Liver (tissue), 3 donors: ENCODE measurements around the gene CADPS.

Source experiments
- ATF3 ChIP-seq: IDR thresholded peaks from 2 replicates; pipeline ENCODE4 v1.6.1; 2016; ENCODE audit warnings: antibody characterized with exemption
- EGR1 ChIP-seq, 2 donors: IDR thresholded peaks; 2 replicates each; pipeline ENCODE4 v1.6.1; 2016 to 2018; ENCODE audit warnings: antibody characterized with exemption in 2 of 2, low read depth in 2 of 2
- HNF4G ChIP-seq: IDR thresholded peaks from 2 replicates; pipeline ENCODE4 v1.6.1; 2016; ENCODE audit warnings: antibody characterized with exemption
- JUND ChIP-seq, 2 donors: IDR thresholded peaks; 2 replicates each; pipeline ENCODE4 v1.6.1; 2016; ENCODE audit warnings: antibody characterized with exemption in 2 of 2
- RAD21 ChIP-seq, 2 donors: IDR thresholded peaks; 2 replicates each; pipeline ENCODE4 v1.6.1; 2016; ENCODE audit warnings: antibody characterized with exemption in 2 of 2, mild to moderate bottlenecking in 2 of 2
- RXRA ChIP-seq, 2 donors: IDR thresholded peaks; 2 replicates each; pipeline ENCODE4 v1.6.1; 2017 to 2018; ENCODE audit warnings: antibody characterized with exemption in 2 of 2, mild to moderate bottlenecking in 1 of 2
- SP1 ChIP-seq: IDR thresholded peaks from 2 replicates; pipeline ENCODE4 v1.6.1; 2018; ENCODE audit warnings: antibody characterized with exemption, mild to moderate bottlenecking
- TAF1 ChIP-seq: conservative IDR thresholded peaks from 2 replicates; pipeline ENCODE4 v1.6.1; 2016; ENCODE audit warnings: antibody characterized with exemption, mild to moderate bottlenecking
- YY1 ChIP-seq: IDR thresholded peaks from 2 replicates; pipeline ENCODE4 v1.6.1; 2016; ENCODE audit warnings: antibody characterized with exemption, mild to moderate bottlenecking
- TF ChIP-seq, protein P1 (sequence below): fragments of 150-350 bp; IDR thresholded peaks from 2 replicates; pipeline ENCODE4 v1.5.1; 2017; ENCODE audit warnings: improper control_type of control experiment, low read depth, low read length; ENCODE audit not compliant: missing input control
- TF ChIP-seq, protein P2 (sequence below): IDR thresholded peaks from 2 replicates; pipeline ENCODE4 v1.6.1; 2016; ENCODE audit warnings: antibody characterized with exemption
- TF ChIP-seq, protein P3 (sequence below): IDR thresholded peaks from 2 replicates; pipeline ENCODE4 v1.6.1; 2016; ENCODE audit warnings: antibody characterized with exemption
- donor health status: healthy.
- donor health status: healthy.

DNA sequence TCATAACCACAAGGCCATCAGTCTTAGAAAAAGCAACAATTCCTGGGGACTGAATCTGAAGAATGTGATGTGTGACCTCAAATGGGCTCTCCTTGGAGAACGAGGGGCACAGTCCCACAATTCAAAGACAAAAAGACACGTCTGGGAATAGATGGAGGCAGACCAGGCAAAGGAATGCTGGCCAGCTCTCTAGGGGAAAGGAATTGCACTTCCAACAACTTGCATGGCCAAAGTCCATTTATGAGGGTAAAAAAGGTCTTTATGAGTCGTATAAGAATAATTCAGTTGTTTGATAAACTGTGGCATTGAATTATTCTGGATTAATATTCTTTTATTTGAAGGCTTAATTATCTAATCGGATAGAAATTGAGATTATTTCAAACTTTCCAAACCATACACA lies 321.4 kb downstream of the CADPS start:
- TF ChIP-seq, protein P1, sequence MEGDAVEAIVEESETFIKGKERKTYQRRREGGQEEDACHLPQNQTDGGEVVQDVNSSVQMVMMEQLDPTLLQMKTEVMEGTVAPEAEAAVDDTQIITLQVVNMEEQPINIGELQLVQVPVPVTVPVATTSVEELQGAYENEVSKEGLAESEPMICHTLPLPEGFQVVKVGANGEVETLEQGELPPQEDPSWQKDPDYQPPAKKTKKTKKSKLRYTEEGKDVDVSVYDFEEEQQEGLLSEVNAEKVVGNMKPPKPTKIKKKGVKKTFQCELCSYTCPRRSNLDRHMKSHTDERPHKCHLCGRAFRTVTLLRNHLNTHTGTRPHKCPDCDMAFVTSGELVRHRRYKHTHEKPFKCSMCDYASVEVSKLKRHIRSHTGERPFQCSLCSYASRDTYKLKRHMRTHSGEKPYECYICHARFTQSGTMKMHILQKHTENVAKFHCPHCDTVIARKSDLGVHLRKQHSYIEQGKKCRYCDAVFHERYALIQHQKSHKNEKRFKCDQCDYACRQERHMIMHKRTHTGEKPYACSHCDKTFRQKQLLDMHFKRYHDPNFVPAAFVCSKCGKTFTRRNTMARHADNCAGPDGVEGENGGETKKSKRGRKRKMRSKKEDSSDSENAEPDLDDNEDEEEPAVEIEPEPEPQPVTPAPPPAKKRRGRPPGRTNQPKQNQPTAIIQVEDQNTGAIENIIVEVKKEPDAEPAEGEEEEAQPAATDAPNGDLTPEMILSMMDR: no peak
- TF ChIP-seq JUND (IDR thresholded peaks at IDR 0.05): no peak
- no peak for TF ChIP-seq ATF3
- TF ChIP-seq, protein P2, sequence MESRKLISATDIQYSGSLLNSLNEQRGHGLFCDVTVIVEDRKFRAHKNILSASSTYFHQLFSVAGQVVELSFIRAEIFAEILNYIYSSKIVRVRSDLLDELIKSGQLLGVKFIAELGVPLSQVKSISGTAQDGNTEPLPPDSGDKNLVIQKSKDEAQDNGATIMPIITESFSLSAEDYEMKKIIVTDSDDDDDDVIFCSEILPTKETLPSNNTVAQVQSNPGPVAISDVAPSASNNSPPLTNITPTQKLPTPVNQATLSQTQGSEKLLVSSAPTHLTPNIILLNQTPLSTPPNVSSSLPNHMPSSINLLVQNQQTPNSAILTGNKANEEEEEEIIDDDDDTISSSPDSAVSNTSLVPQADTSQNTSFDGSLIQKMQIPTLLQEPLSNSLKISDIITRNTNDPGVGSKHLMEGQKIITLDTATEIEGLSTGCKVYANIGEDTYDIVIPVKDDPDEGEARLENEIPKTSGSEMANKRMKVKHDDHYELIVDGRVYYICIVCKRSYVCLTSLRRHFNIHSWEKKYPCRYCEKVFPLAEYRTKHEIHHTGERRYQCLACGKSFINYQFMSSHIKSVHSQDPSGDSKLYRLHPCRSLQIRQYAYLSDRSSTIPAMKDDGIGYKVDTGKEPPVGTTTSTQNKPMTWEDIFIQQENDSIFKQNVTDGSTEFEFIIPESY: no peak
- TF ChIP-seq YY1: no peak
- TF ChIP-seq HNF4G: no peak
- no peak for TF ChIP-seq TAF1
- TF ChIP-seq SP1: no peak
- TF ChIP-seq RXRA (IDR thresholded peaks at IDR 0.05): no peak
- no peak for TF ChIP-seq EGR1 (IDR thresholded peaks at IDR 0.05; ENCODE audit: low read depth in 2 of 2)
- TF ChIP-seq, protein P3, sequence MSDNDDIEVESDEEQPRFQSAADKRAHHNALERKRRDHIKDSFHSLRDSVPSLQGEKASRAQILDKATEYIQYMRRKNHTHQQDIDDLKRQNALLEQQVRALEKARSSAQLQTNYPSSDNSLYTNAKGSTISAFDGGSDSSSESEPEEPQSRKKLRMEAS: no peak
- no peak for TF ChIP-seq RAD21 (IDR thresholded peaks at IDR 0.05)
